SK-N-MC (cell line): ENCODE measurements around the gene GPATCH11.

Experiments
- DNase-seq: peaks from one replicate; pipeline ENCODE4 v3.0.0-alpha.2; 2011; ENCODE audit warnings: low read depth, low spot score
- H3K27ac ChIP-seq: fragments of 200-600 bp; sonication (generic); 2 replicates; pipeline ENCODE4 v1.5.1; 2016; ENCODE audit warnings: mixed run types
- H3K36me3 ChIP-seq: fragments of 200-600 bp; sonication (generic); 2 replicates; pipeline ENCODE4 v1.6.1; 2017; ENCODE audit warnings: antibody characterized with exemption, low read length, mixed read lengths; ENCODE audit not compliant: insufficient read depth
- H3K4me3 ChIP-seq: fragments of 200-600 bp; sonication (generic); 2 replicates; pipeline ENCODE4 v1.5.1; 2016
- H3K9ac ChIP-seq: fragments of 200-600 bp; sonication (generic); 2 replicates; pipeline ENCODE4 v1.8.0; 2017; ENCODE audit warnings: mixed run types, mixed read lengths; ENCODE audit not compliant: insufficient read length
- H3K9me3 ChIP-seq: fragments of 200-600 bp; sonication (generic); 2 replicates; pipeline ENCODE4 v1.6.1; 2017; ENCODE audit warnings: low read depth, mild to moderate bottlenecking, antibody characterized with exemption, low read length, moderate library complexity, mixed read lengths
- EZH2 ChIP-seq: fragments of 200-600 bp; sonication (generic); IDR thresholded peaks from one replicate; pipeline ENCODE4 v1.6.1; 2017; ENCODE audit warnings: antibody characterized with exemption
- FOXP2 ChIP-seq: optimal IDR thresholded peaks from 2 replicates; pipeline ENCODE3; 2011; ENCODE audit warnings: mild to moderate bottlenecking, moderate library complexity; ENCODE audit not compliant: insufficient read depth; ENCODE audit errors: extremely low read length, control extremely low read depth
- POLR2AphosphoS5 ChIP-seq: IDR thresholded peaks from 2 replicates; pipeline ENCODE4 v1.6.1; 2012; ENCODE audit warnings: mild to moderate bottlenecking, low read depth, low read length, borderline replicate concordance

The GPATCH11 gene

GRCh38 chr2:37083873-37084794, at the start of gene GPATCH11, which contains the start of gene HEATR5B:
GPATCH11 (plus strand) TSS chr2:37084518; CDS start chr2:37088382, 3,864 bp downstream.
HEATR5B (minus strand) TSS chr2:37084372; CDS start chr2:37083414, 958 bp downstream.
- TF ChIP-seq POLR2AphosphoS5 (peak; percentile 96), FOXP2 (no peak)
- Histone ChIP-seq H3K9me3 (no peaks in the 10 kb centered on the region), H3K4me3 (peak within 1 kb of the TSS; percentile 98), H3K36me3 (peaks cover 16% of the 10 kb centered on the region), H3K9ac (peak within 1 kb of the TSS; percentile 87), H3K27ac (no peak within 1 kb of the TSS)
- DNase-seq, result peak; percentile 85

DNA sequence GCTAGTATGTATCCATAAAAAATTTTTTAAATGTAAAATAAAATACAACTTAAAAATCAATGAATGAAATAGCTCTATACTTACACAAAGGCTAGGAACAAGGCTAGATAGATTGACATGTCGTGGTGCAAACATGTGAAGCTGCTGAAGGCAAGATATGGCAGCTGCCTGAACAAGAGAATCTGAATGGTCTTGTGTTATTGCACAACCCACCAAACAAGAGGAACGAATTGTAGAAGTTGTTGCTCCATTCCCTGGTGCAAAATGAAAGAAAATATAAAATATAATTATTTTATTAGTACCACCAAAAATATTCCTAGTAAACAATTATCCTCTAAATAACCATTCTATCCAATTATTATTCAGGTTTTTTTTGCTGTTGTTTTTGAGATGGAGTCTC, 46.5 kb upstream of the GPATCH11 start:
- TF ChIP-seq EZH2, result no peak
- TF ChIP-seq POLR2AphosphoS5, result no peak
- no peak for TF ChIP-seq FOXP2
- Histone ChIP-seq H3K9ac (no peak overlapping the region), H3K27ac (no peak overlapping the region), H3K36me3 (0 out of 2 replicates have a peak, but pooled peaks cover 4% of the 10 kb centered on the region), H3K4me3 (no peak overlapping the region), H3K9me3 (no peaks in the 10 kb centered on the region)
- no peak for DNase-seq

DNA sequence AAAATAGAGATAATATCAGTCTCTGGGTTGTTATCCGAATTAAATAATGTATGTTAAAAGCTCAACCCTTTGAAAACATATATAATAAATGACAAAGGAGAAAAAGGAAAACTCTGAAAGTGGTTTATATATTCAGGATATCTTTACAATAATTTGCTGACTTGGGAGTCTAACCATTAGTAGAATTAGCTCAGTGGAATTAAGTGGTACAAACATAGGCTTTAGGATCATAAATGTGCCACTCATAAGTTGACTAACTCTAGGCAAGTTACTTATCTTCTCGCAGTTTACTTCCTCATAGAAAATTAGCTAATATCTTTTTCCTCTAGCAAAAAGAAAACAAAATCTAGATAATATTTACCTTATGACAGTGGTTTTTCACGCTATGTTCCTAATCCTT, 44.7 kb upstream of the GPATCH11 start:
- TF ChIP-seq FOXP2, result no peak
- no peak for TF ChIP-seq POLR2AphosphoS5
- no peak for TF ChIP-seq EZH2
- Histone ChIP-seq H3K4me3 (0 out of 2 replicates have a peak overlapping the region, but pooled peaks have one; percentile 11), H3K9ac (peak overlapping the region; percentile 24), H3K9me3 (no peaks in the 10 kb centered on the region), H3K27ac (peak overlapping the region; percentile 87), H3K36me3 (0 out of 2 replicates have a peak, but pooled peaks cover 4% of the 10 kb centered on the region)
- DNase-seq, result peak; percentile 42

- no peak for TF ChIP-seq POLR2AphosphoS5
- TF ChIP-seq EZH2, result no peak
- TF ChIP-seq FOXP2, result no peak
- H3K9me3 ChIP-seq, result no peaks in the 10 kb centered on the region
- no peak overlapping the region for H3K4me3 ChIP-seq
- no peak overlapping the region for H3K9ac ChIP-seq
- no peak for DNase-seq
- peaks cover 38% of the 10 kb centered on the region for H3K36me3 ChIP-seq
- no peak overlapping the region for H3K27ac ChIP-seq
Measured at GRCh38 chr2:37052600-37053332, 31.6 kb upstream of the GPATCH11 start.

DNA sequence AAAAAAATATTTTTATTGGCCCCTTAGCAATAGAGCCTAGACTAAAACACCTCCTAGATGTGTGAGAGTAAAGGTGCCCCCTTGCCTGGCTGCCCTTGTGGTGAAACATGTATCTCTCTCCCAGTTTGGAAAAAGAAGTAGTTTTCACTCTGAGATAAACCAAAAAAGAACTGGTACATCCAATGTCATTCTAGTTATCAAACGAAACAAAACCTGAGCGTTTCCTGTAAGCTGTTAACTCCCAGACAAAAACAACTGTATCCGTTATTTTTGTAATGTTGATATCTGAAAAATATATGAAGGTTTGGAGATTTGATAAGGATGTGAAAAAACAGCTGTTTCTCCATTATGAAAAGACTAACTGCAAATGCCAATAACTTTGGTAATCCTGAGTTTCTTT, 24.5 kb upstream of the GPATCH11 start:
- Histone ChIP-seq H3K36me3 (peaks cover 40% of the 10 kb centered on the region), H3K27ac (no peak overlapping the region)

GRCh38 chr2:37060446-37060845, 23.9 kb upstream of the GPATCH11 start:
- no peak overlapping the region for H3K4me3 ChIP-seq
- TF ChIP-seq FOXP2, result no peak
- TF ChIP-seq EZH2, result no peak
- no peak for TF ChIP-seq POLR2AphosphoS5
- no peak for DNase-seq
- H3K9me3 ChIP-seq, result no peaks in the 10 kb centered on the region
- no peak overlapping the region for H3K27ac ChIP-seq
- no peak overlapping the region for H3K9ac ChIP-seq
- peaks cover 41% of the 10 kb centered on the region for H3K36me3 ChIP-seq

More for the DNA sequence above, 24.5 kb upstream of the GPATCH11 start:
- Histone ChIP-seq H3K9ac (no peak overlapping the region), H3K4me3 (no peak overlapping the region), H3K9me3 (no peaks in the 10 kb centered on the region)
- DNase-seq, result no peak
- no peak for TF ChIP-seq EZH2
- TF ChIP-seq POLR2AphosphoS5, result no peak
- TF ChIP-seq FOXP2, result no peak

- DNase-seq, result no peak
- Histone ChIP-seq H3K9me3 (no peaks in the 10 kb centered on the region), H3K36me3 (peaks cover 41% of the 10 kb centered on the region), H3K27ac (no peak overlapping the region), H3K4me3 (no peak overlapping the region), H3K9ac (no peak overlapping the region)
- TF ChIP-seq POLR2AphosphoS5, result no peak
- no peak for TF ChIP-seq FOXP2
Measured at GRCh38 chr2:37061013-37061711, 23.2 kb upstream of the GPATCH11 start.

- no peak overlapping the region for H3K4me3 ChIP-seq
- no peak for DNase-seq
- H3K36me3 ChIP-seq, result peaks cover 38% of the 10 kb centered on the region
- H3K9ac ChIP-seq, result no peak overlapping the region
- H3K9me3 ChIP-seq, result no peaks in the 10 kb centered on the region
- no peak overlapping the region for H3K27ac ChIP-seq
- TF ChIP-seq EZH2, result no peak
- no peak for TF ChIP-seq FOXP2
- TF ChIP-seq POLR2AphosphoS5, result no peak
Measured at GRCh38 chr2:37061776-37062175, 22.5 kb upstream of the GPATCH11 start.

DNA sequence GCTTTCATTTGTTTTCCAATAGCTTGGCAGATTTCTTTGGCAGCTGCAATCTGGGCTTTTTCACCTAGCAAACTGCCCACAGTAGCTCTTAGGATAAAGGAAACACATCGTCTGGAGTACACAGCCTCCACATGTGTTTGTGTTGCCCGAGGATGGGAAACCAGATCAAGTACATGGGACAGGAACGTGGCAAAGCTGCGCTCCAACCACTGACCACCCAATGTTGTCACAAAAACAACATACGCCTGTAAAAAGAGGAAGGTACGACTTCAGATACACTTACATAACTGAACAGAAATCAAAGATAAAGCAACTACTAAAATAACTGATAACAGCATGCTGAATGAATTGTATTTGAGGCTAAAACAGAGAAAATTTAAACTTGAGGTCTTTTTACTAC, 15.6 kb upstream of the GPATCH11 start:
- H3K36me3 ChIP-seq, result peaks cover 32% of the 10 kb centered on the region
- no peak overlapping the region for H3K27ac ChIP-seq
- H3K9me3 ChIP-seq, result no peaks in the 10 kb centered on the region
- TF ChIP-seq EZH2 (no peak), FOXP2 (no peak), POLR2AphosphoS5 (no peak)
- H3K9ac ChIP-seq, result no peak overlapping the region
- no peak overlapping the region for H3K4me3 ChIP-seq
- no peak for DNase-seq
